K562 treated with DMSO at 1 percent for 4 hours (cell line): ENCODE measurements around the gene DSC2. TPM values are rescaled to one million over a fixed set of nuclear protein-coding genes. Genes with fewer than 3 reads are reported as not detected.

Experiments used
- total RNA-seq: library from RNA; unstranded; fragments of 300-600 nt; gene quantifications from 2 replicates; pipeline ENCODE4 v1.2.3, GENCODE V29; 2022; ENCODE audit not compliant: insufficient read depth

DSC2 gene
- total RNA-seq: 3.8 and 5.1 TPM in 2 replicates

GRCh38 chr18:31102025-31102684 lies at the start of gene DSC2:
TSS of gene DSC2 (minus strand) at chr18:31102421. CDS start at chr18:31101971, 450 bp downstream.

GRCh38 chr18:31042406-31043181 lies 59.6 kb downstream of the DSC2 start, which contains the start of gene DSC3:
TSS of gene DSC3 (minus strand) at chr18:31042742. CDS start at chr18:31042660, 82 bp downstream.

Other genes with a start within 250 kb of the DSC2 start
- 0.13 TPM in 1 of 2 replicates, not detected in the other for gene DSC3, start 59.7 kb downstream of the DSC2 start, total RNA-seq
- gene DSC1, start 60.4 kb upstream of the DSC2 start, total RNA-seq: not detected in 2 replicates
- gene DSG1, start 215.7 kb upstream of the DSC2 start, total RNA-seq: not detected in 2 replicates